Measurements from ENCODE around the gene HEXIM1. TPM values are rescaled to one million over a fixed set of nuclear protein-coding genes. Genes with fewer than 3 reads are reported as not detected.
A peak's percentile ranks its signal among the peaks of the same experiment; 100 is the strongest.

HEXIM1 gene, protein sequence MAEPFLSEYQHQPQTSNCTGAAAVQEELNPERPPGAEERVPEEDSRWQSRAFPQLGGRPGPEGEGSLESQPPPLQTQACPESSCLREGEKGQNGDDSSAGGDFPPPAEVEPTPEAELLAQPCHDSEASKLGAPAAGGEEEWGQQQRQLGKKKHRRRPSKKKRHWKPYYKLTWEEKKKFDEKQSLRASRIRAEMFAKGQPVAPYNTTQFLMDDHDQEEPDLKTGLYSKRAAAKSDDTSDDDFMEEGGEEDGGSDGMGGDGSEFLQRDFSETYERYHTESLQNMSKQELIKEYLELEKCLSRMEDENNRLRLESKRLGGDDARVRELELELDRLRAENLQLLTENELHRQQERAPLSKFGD
- 10 to 100 TPM; 27.8 to 31.7 TPM for total RNA-seq
- long read RNA-seq, transcript HEXIM1-201 (1 exons, 3,600 nt): major isoform, 37 of 38 reads
- long read RNA-seq, partial matches to known transcripts: 0 of 38 reads
- long read RNA-seq, other reads (novel, unspliced or antisense): 1 of 38 reads

DNA sequence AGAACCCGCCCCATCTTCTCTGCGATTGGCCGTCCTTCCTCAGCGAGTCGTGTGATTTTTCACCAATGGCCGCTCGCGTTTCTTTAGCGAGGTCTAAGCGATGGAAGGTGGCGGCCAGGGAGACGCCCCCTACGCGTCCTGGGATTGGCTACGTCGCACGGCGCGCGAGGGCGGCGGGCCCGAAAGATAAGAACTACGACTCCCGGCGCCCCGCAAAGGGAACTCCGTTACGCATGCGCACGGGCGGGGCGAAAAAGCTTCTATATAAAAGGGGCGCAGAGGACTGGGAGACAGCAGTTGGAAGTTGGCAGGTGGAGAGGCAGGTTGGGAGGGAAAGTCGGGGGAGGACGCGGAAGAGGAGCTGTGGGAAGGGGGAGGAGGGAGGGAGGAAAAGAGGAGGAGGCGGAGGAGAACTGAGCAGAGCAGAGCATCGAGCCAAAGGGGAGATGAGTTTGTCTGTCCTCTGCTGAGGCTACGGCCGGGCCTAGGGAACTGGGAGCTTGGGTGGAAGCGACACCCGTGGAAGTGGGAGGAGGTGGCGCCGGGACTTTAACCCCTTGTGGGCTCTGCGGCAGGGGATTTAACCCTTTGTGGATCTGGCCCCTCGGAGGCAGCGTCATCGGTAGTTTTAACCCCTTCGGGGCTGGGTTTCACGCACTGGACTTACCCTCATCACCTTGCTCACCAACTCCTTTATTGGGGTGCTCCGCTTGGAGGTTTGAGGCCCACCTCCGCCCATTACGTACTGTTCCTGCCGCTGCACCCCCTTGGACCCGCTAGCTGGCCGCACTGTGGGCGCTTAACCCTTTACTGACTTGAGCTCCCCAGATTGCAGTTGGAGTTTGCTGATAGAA lies at the start of gene HEXIM1:
HEXIM1 (plus strand) TSS at position 293 of the 854 bp plus-strand sequence. CDS start 716 bp downstream, outside the sequence.
- intact Hi-C loops (cut with DNase I): loop anchor here in 1 of 2 donors (1.0 kb wide), 1 partner anchor 13 kb away; the partner anchor contains the start of gene HEXIM2
- ATAC-seq (peak; percentile 75 to 81), DNase-seq (peak; percentile 99)

DNA sequence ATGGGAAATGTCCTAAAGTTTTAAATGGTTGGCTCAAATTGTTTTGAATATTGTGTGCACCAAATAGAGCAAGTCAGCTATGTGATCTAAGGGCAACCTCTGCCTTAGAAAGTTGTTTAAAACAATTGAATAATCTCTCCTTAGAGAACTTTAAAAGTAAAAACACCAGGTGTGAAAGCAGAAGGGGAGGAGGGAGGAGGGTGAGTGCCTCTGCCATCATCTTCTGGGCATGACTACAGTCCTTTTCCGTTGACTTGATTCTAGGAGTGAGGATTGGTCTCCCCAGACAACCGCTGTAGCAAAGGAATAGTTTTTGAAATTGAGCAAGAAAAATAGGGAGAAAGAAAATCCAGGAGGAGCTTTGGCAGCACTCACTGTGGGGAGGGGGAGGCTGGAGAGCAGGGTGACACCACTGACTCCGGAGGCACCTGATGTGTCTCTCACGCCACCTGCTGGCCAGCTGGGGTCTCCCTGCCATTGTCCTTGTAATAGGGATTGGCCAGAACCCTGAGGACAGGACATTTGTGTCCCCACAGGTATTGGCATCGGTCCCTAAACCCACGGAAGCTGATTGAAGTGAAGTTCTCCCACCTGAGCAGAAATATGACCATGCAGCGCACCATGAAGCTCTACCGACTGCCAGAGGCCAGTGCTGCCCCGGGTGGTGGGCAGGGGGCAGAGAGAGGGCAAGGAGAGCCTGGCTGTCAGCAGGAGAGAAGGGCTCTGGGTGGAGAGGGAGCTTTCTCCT lies 49.2 kb upstream of the HEXIM1 start:
- ATAC-seq (peak; percentile 79 to 80), DNase-seq (peak; percentile 87)
- intact Hi-C loops (cut with DNase I): loop anchor here (2.0 to 10.0 kb wide), 4 partner anchors 33 to 184 kb away; partner anchors contain the start of genes GFAP (in 2 of the 2) and PLCD3 (in 2 of the 2)

DNA sequence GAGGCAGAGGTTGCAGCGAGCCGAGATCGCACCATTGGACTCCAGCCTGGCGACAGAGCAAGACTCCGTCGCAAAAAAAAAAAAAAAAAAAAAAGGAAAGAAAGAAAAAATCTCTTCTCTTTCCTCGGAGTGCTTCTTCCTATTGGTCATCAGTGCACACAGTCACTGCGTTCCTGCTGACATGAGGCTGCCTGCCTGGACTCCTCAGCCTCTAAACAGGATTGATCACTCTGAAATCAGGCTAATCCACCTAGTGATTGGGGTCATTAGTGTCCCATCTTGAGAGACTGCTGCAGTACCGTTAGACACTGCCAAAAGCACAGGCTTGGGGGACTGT lies 46.8 kb upstream of the HEXIM1 start:
- DNase-seq: no peak
- intact Hi-C loops (cut with DNase I): no loop called here
- ATAC-seq: no peak

DNA sequence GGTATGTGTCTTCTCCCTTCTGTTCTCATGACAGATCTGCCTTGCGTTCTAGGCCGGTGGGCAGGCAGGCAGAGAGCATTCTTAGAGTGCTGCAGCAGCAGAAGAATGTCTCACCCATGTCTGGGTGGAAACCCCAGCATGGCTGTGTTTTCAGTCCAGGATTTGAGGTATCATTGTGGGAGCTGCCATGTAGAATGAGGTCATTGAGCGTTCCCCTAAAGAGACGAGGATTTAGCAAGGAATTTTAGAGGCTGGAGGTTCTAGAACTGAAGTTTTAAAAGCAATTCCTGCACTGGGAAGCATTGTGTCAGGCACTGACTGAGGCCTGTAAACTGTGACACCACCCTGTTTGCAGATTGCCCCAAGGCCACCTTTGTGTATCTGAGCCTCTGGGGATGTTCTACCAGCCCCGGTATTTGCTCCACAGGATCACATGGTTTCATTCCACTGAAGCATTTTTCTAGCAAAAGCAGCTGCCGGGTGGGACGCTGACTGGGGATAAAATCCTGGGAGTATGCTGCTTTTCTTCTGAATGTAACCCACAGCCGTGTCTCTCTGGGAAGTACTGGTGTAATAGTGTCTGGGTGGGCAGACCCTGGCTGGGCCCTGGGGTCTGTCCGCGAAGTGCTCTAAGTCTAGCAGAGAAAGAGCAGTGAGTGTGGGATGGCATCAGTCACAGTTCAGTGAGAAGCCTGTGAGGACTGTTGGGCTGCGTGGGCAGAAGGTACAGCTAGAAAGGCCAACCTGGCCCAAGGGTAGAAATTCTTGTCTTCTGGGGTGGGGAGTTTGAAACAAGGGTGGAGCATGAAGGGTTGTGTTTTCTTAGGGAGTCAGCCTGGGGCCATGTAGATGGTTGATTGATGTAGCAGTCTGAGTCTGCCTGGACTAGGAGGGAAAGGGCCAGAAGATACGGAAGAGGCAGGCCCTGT lies 46.1 kb upstream of the HEXIM1 start:
- no peak for DNase-seq
- intact Hi-C loops (cut with DNase I): no loop called here
- ATAC-seq: peak in 1 of 2 donors; percentile 12

DNA sequence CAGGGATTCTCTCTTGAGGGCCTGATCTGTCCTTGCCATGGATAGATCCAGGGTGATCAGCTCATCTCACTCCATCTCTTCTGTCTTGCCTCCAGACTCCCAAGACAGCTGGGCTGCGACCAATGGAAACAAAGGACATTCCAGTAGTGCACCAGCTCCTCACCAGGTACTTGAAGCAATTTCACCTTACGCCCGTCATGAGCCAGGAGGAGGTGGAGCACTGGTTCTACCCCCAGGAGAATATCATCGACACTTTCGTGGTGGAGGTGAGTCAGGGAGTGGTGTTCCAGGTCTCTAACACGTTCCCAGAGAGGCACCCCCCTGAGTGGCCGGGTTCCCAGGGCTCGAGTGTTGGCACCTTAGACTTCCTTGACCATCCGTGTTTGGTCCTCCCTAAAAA lies 45.4 kb upstream of the HEXIM1 start:
- DNase-seq: no peak
- intact Hi-C loops (cut with DNase I): no loop called here
- no peak for ATAC-seq

DNA sequence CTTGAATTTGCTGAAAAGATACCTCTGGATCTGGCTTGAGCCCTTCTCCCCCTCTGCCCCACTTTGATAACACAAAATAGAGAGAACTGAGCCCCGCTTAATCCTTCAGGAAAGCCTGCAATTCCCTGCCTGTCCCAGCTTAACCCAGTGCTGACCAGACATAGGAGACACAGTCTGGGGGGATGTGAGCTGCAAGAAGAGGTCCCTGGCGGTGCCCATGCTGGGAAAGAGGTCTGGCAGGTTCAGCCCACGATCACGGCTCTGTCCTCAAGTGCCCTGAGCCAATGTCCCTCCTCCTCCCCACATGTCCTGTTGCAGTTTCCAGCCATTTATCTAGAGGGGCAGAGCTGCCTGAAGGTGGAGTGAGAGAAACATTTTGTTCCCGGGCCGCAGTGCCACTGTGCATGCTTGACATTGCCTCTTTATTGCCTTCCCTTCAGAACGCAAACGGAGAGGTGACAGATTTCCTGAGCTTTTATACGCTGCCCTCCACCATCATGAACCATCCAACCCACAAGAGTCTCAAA lies 44.9 kb upstream of the HEXIM1 start:
- DNase-seq (peak; percentile 54), ATAC-seq (peak; percentile 58 to 71)
- intact Hi-C loops (cut with DNase I): no loop called here

DNA sequence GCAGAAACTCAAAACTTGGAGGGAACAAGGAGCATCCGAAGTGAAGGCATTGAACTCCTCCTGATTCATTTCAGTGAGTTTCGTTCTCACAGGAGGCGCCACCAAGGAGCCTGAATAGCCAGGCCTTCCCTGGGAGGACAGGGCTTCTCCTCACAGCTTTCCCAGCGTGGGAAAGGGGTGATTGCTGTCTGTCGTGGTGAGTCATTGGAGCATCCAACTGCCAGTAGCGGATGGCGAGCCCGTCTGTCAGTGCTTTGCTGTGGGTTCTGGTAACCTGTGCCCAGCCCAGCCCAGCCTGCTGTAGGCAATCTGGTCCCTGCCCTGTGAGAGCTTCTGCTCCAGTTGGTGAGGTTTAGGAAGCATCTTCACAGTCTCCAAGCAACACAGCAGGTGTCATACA lies 44.2 kb upstream of the HEXIM1 start:
- ATAC-seq: peak in 1 of 2 donors; percentile 42
- no peak for DNase-seq
- intact Hi-C loops (cut with DNase I): no loop called here

DNA sequence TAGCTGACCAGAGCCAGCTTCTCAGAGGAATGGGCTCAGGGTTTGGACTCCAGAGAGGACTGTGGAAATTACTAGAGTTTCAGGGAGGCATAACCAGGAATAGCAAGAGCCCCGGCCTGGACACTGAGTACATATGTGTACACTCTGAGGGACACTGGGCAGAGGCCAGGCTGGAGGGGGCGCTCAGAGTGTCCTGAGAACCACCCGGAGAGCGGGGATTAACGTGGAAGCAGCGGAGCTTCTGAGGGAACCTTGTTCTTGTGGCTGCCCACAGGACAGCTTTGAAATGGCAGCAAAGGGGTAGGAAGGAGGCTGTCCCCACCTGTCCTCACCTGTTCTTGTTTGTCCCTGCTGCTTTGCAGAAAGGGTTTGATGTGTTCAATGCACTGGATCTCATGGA lies 43.8 kb upstream of the HEXIM1 start:
- DNase-seq: no peak
- no peak for ATAC-seq
- intact Hi-C loops (cut with DNase I): no loop called here

DNA sequence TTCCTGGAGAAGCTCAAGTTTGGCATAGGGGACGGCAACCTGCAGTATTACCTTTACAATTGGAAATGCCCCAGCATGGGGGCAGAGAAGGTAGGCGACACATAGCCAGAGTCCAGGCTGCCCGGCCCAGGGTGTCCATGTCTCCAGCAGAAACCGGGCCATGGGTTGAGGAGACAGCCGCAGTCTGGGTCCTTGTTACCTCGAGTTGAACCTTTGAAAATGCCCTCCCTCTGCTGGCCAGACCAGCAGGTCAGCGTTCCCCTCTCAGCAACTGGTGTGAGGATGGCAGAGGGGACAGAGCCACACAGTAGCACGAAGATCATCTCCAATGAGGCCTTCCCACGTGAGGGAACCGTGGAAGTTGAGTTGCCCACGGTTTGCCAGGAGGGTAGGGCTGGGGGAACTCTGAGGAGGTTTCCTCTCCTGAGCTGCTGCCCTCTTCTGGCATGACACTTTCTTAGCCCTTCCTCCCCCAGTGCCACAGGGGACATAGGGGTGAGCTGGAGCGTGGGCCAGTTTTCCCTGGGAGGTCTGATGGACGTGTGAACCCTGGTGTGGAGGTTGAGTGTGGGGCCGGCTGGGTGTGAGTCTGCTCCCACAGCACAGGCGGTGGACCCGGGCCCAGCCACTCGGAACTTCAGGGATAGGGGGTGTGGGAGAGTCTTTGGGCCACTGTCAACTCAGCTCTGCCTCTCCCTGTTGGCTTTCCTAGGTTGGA lies 43.2 kb upstream of the HEXIM1 start:
- DNase-seq (no peak), ATAC-seq (no peak)
- intact Hi-C loops (cut with DNase I): no loop called here

DNA sequence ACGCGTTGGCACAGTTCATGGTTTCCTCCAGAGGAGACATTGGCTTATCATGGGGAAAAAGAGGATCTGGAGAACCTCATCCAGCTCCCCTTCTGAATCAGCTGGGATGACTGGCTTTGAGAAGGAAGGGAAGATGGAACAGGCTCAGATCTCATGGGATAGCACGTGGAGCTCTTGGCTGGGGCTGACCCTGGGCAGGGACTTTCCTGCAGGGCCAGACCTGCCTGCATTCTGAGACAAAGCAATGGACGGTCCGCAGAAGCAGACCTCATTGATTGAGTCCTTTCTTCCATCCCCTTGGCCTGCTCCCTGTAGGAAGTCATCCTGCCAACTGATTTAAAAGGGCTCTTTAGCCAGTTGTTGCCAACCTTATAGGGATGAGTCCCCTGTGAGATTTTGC lies 42.2 kb upstream of the HEXIM1 start:
- intact Hi-C loops (cut with DNase I): no loop called here
- DNase-seq (no peak), ATAC-seq (no peak)

DNA sequence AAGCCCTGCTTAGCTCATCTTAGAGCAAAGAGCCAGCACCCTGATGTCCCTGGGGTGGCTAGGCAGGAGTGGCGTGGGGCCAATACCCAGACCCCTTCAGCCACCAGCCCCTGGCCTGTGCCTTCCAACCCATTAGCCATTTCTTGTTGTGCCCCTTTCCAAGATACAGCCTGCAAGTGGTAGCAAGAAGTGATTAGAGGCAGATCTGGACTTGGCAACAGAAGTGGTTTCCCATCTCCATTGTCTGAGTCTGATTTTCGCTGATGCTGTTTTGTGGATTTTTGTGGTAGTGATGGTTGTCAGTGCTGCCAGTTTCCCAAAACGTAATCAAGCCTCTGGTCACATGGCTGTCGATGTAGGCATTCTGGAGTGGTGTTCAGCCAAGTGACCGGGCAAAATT lies 41.7 kb upstream of the HEXIM1 start:
- intact Hi-C loops (cut with DNase I): no loop called here
- ATAC-seq (no peak), DNase-seq (no peak)

DNA sequence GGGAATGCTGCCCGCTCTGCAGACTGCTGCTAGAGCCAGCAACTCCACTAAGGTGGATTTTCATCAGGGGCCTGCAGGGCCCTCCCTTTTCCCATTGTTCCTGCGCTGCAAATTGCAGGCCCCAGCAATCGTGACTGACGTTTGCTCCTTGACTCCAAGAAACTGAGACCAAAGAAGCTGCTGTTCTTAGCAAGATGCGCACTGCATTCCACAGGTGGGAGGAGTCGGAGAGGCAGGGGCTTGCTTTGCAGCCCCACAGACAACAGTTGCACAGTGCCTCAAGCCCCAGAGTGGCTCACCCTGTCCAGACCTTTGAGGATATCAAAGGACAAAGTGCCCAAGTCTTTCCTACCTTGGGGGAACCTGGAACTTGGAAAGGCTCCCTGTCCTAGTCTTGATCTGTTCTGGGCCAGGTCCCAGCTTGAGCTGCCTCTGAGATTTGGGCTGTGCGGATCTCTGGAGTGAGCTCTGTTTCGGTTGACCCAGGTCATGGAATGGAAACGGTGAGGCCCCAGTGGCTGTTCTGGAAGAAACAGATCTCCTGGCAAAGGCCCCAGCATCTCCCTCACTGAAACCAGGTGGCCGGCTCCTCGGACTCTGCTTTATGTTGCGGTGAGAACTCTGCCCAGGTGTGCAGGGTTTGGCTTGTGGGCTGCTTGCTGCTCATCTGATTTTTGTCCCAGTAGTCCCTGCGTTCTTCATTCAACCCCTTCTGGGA lies 40.8 kb upstream of the HEXIM1 start:
- intact Hi-C loops (cut with DNase I): no loop called here
- ATAC-seq (no peak), DNase-seq (no peak)

DNA sequence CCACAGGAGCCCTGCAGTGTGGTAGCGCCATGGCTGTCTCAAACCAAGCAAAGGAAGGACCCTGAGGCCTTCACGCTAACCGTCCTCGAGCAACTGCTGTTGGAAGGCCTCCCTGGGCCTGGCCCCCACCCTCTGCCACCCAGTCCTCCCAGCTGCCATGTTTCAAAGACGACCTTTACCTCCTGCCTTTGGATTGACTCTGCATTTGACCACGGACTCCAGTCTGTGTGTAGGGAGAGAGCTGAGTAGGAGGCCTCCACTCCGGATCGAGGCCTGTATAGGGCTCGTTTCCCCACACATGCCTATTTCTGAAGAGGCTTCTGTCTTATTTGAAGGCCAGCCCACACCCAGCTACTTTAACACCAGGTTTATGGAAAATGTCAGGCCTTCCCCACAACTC lies 40.2 kb upstream of the HEXIM1 start:
- ATAC-seq (no peak), DNase-seq (no peak)
- intact Hi-C loops (cut with DNase I): no loop called here

DNA sequence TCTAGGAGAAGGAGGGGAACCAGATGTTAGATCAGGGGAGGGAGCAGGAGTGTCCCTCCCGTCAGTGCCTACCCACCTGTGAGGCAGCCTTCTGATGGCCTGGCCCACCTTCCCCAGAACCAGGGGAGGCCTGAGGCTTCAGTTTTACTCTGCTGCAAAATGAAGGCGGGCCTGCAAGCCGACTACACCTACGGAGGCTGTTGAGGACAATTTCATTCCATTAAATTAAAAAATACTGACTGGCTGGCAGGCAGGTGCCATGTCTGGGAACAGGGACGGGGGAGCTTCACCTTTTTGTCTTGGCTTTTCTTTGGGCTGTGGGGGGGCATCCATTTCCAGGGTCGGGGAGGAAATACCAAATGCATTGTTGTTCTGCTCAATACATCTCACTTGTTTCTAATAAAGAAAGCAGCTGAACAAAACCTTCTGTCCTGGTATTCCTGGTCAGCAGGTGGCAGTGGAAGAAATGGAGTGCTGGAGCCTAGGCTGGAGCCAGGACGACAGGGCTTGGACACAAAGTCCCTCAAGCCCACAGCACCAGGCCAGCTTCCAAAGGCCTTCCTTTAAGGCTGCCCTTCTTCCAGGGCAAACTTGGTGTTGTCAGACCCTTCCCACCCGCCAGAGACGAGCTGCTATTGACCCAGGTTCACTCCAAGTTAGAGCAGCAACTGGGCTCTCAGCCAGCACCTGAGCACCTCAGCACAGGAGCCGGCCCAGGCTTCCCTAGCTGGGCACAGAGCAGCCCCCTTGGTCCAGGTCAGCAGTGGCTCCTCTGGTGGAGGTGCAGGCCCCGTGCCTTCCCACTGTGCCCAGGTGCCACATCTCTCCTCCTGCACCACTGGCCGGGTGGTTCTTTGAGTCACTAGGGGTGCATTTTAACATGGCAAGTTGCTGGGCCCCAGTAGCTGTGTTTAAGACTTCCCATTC lies 39.4 kb upstream of the HEXIM1 start:
- DNase-seq: no peak
- intact Hi-C loops (cut with DNase I): no loop called here
- ATAC-seq: no peak

DNA sequence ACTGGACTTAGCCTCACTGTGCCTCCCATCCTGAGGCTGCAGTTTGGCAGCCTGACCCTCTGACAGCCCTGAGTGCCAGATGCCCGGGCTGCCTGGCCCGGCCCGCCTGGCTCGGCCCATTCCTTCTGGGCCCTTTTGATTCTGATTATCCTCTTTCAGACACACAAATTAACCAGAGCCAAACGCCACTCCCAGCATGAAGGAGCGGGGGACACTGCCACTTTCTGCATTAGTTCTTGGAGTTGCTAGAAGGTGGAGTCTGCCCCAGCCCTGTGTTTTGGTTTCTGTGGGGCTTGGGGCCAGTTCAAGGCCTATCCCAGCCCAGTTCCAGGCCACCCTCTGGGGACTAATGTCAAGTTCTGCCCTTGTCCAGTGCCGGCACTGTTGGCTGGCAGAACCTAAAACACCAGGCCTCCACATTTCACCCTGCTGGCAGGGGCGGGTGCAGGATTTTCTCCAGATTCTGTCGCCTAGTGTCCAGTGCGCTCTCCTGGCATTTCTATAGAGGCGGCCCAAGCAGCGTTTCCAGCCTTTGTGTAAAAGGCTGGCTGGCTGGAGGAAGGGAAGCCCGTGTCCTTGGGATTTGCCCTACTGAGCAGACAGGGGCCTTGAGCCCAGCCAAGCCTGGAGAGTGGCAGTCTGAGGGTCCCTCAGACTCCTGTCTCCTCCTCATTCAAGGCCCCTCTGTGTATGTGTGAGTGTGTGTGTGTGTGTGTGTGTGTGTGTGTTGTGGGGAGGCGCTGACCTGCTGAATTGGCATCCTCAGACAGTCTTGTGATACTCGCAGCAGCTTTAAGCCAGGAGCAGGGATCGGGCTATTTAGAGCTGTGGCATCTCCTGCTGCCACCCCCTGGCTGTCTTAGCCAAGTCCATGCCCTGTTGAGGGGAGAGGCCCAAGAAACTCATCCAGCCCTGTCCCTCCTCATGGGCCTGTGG lies 37.3 kb upstream of the HEXIM1 start:
- DNase-seq: peak; percentile 56
- ATAC-seq: peak; percentile 71 to 77
- intact Hi-C loops (cut with DNase I): no loop called here

Data from left cardiac atrium (tissue), 4 donors.